ENCODE results near the gene AGAP1.

DNA sequence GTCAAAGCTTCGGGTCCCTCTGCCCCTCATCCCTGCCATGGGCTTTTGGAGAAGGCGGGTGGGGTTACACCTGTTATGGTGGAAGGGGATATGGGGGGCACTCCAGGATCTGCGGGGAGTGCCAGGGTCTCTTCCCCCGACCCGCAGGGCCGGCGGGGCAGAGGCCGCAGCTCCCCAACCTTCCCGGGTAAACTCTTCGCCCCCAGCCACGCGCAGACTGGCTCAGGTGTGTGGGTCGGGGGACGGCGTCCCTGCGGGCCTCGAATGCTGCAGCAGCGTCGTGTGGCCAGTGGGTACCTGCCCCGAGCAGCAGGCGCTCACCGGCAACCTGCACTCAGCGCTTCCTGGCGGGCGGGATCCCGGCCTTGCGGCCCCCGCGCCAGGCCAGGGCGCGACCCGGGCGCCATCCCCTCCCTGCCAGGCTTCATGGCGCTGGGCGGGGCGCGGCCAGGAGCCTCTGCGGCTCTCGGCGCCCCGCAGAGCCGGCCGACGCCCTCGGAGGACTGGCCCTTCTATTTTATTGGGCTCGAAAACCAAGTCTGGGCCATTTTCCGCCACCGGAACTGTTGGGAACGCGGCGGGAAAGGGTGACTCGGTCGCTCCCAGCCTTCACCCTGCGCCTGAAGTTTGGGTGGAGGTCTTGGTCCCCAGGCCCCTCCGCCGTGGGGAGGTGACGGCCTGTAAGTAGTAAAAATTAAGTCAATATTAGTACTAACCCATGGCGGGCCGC, 669.8 kb downstream of the AGAP1 start:
- TF ChIP-seq, protein P1, sequence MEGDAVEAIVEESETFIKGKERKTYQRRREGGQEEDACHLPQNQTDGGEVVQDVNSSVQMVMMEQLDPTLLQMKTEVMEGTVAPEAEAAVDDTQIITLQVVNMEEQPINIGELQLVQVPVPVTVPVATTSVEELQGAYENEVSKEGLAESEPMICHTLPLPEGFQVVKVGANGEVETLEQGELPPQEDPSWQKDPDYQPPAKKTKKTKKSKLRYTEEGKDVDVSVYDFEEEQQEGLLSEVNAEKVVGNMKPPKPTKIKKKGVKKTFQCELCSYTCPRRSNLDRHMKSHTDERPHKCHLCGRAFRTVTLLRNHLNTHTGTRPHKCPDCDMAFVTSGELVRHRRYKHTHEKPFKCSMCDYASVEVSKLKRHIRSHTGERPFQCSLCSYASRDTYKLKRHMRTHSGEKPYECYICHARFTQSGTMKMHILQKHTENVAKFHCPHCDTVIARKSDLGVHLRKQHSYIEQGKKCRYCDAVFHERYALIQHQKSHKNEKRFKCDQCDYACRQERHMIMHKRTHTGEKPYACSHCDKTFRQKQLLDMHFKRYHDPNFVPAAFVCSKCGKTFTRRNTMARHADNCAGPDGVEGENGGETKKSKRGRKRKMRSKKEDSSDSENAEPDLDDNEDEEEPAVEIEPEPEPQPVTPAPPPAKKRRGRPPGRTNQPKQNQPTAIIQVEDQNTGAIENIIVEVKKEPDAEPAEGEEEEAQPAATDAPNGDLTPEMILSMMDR (conservative IDR thresholded peaks at IDR 0.05; ENCODE audit: low read length), result no peak
- TF ChIP-seq EZH2phosphoT487 (IDR thresholded peaks at IDR 0.05; ENCODE audit: borderline replicate concordance, low read depth, low read length), result no peak

Measured in OCI-LY7 (cell line).